ENCODE measurements around the gene CD244. TPM values are rescaled to one million over a fixed set of nuclear protein-coding genes. Genes with fewer than 3 reads are reported as not detected.
"Not testable (repeated sequence)": the region's sequence is repeated elsewhere in the genome, so short reads cannot be mapped to it uniquely, and the experiment has no call there.

Gene CD244
- total and polyA plus RNA-seq, 2 donors = 0.21 to 0.89 TPM

- no peak overlapping the region for H3K27ac ChIP-seq (ENCODE audit: low read depth)
- WGBS = 79% methylated on average over 2 of the region's 2 CpGs
- no peak overlapping the region for H3K4me3 ChIP-seq (ENCODE audit: low read depth, low read length)
- no peak for DNase-seq (ENCODE audit: extremely low spot score)
- no peaks in the 10 kb centered on the region for H3K36me3 ChIP-seq (ENCODE audit: insufficient read depth)
- H3K4me1 ChIP-seq (ENCODE audit: insufficient read depth) = no peaks in the 10 kb centered on the region
These were observed 24.4 kb upstream of the CD244 start for GRCh38 chr1:160887071-160887470.

DNA sequence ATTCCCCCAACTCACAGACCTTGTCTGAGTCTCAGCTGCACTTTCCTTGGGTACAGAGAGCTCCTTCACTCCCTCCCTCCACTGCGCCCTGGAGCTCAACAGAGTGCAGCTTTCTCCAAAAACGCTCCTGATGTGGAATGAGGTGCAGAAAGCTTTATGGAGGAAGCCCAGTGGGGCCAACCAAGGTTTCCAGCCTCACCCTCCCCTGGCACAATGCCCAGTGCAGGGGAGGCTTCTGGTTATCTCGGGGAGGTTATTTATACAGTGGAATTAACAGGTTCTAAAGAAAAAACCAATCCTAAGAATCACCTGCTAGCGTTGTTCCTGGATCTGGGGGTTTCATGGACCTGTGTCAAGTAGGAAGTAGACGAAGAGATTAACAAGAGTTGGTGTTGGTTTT lies 22.4 kb upstream of the CD244 start, which contains the start of gene ITLN1:
Gene ITLN1, minus strand, starts transcription at position 139 of the 400 bp plus-strand sequence. CDS start 303 bp downstream, outside the sequence.
- WGBS = 42% methylated on average over 5 of the region's 5 CpGs
- Histone ChIP-seq H3K27ac (ENCODE audit: low read depth) (no peak within 1 kb of the TSS), H3K4me1 (ENCODE audit: insufficient read depth) (no peaks in the 10 kb centered on the region), H3K4me3 (ENCODE audit: low read depth, low read length) (no peak within 1 kb of the TSS), H3K36me3 (ENCODE audit: insufficient read depth) (no peaks in the 10 kb centered on the region)
- DNase-seq (ENCODE audit: extremely low spot score) = no peak

- Histone ChIP-seq H3K27ac (ENCODE audit: low read depth) (no peak overlapping the region), H3K4me1 (ENCODE audit: insufficient read depth) (no peaks in the 10 kb centered on the region), H3K36me3 (ENCODE audit: insufficient read depth) (no peaks in the 10 kb centered on the region), H3K4me3 (ENCODE audit: low read depth, low read length) (no peak overlapping the region)
- WGBS = 78% methylated on average over 6 of the region's 6 CpGs
- no peak for DNase-seq (ENCODE audit: extremely low spot score)
These were observed 21.9 kb upstream of the CD244 start for GRCh38 chr1:160884579-160884978.

DNA sequence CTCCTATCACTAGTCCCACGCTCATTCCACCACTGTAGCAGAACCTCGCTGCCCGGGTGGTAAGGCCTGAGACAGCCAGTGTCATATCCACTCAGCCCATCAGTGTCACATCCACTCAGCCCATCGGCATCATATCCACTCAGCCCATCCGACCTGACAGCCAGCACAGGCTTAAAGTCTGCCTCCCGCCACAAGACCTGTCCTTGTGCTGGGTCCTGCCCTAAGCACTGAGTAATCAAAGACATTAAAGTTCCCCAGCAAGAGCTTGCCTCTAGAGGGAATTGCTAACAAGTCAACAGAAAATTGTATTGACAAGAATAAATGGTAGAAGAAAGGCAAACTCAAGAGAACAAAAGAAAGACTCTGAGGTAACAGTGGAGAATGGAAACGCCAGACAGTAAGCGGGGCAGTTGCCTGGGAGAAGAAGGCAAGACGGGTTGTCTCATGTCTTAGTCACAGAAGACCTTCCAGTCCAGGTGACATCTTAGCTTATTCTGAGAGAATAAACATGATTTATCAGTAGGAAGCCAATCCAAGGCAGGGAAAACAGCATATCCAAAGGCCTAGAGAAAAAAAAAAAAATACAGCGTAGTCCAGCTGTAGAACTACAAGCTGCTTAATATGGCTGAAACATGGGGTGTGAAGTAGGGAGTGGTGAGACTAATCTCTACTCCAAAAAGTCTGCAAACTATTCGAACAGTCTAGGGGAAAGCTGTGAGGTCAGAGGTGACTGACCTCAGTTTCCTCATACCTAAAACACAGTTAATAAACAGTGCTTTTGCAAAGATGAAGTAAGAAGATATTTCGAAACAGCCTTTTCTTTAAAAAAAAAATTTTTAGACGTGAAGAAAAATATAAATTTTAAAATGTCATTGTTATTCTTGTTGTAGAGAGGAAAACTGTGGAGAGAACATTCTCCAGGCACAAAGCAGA lies 21.2 kb upstream of the CD244 start:
- Histone ChIP-seq H3K27ac (ENCODE audit: low read depth) (no peak overlapping the region), H3K4me3 (ENCODE audit: low read depth, low read length) (no peak overlapping the region), H3K4me1 (ENCODE audit: insufficient read depth) (no peaks in the 10 kb centered on the region), H3K36me3 (ENCODE audit: insufficient read depth) (no peaks in the 10 kb centered on the region)
- no peak for DNase-seq (ENCODE audit: extremely low spot score)
- WGBS = 87% methylated on average over 13 of the region's 13 CpGs

GRCh38 chr1:160882582-160882981 lies 19.9 kb upstream of the CD244 start:
- Histone ChIP-seq H3K27ac (ENCODE audit: low read depth) (no peak overlapping the region), H3K36me3 (ENCODE audit: insufficient read depth) (no peaks in the 10 kb centered on the region), H3K4me1 (ENCODE audit: insufficient read depth) (no peaks in the 10 kb centered on the region), H3K4me3 (ENCODE audit: low read depth, low read length) (no peak overlapping the region)
- 98% methylated on average over 1 of the region's 1 CpG for WGBS
- DNase-seq (ENCODE audit: extremely low spot score) = no peak

- 86% methylated on average over 7 of the region's 7 CpGs for WGBS
- DNase-seq (ENCODE audit: extremely low spot score); H3K4me1 ChIP-seq (ENCODE audit: insufficient read depth); H3K36me3 ChIP-seq (ENCODE audit: insufficient read depth); H3K4me3 ChIP-seq (ENCODE audit: low read depth, low read length); H3K27ac ChIP-seq (ENCODE audit: low read depth): not testable (repeated sequence)
These were observed 18.6 kb upstream of the CD244 start for GRCh38 chr1:160881264-160881663.

DNA sequence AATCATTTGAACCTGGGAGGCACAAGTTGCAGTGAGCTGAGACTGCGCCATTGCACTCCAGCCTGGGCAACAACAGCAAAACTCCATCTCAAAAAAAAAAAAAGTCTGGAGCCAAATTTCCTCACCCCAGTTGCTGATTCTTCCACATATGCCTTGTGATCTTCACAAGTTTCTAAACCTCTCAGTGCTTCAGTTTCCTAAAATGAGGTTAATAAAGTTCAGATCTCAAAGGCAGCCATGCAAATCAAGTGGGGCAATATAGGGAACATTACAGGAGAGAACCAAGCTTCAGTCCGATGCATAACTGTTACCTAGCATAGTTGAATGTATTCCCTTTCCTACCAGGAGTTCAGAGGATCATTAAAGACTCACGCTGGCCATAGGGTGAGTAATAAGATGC lies 17.5 kb upstream of the CD244 start:
- DNase-seq (ENCODE audit: extremely low spot score) = no peak
- Histone ChIP-seq H3K4me1 (ENCODE audit: insufficient read depth) (no peaks in the 10 kb centered on the region), H3K36me3 (ENCODE audit: insufficient read depth) (no peaks in the 10 kb centered on the region), H3K4me3 (ENCODE audit: low read depth, low read length) (no peak overlapping the region), H3K27ac (ENCODE audit: low read depth) (no peak overlapping the region)
- WGBS = 88% methylated on average over 3 of the region's 3 CpGs

DNA sequence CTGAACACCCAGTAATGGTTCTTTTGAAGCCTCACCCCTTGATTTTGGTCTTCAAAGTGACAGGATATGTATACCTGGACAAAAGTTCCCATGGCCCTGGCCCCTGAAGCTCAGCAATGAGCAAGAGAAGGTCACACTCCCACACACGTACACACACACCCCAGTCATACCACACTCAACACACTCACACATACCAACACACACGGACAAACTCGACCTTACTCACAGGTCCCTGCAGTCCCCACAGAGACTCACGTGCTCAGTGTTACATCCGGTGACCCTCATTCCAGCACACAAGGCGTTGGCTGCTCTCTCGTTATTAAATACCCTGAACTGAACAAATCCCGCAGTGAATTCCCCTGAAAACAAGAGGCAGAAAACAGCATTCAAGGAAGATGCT lies 16.4 kb upstream of the CD244 start:
- no peaks in the 10 kb centered on the region for H3K4me1 ChIP-seq (ENCODE audit: insufficient read depth)
- H3K4me3 ChIP-seq (ENCODE audit: low read depth, low read length) = no peak overlapping the region
- no peak overlapping the region for H3K27ac ChIP-seq (ENCODE audit: low read depth)
- WGBS = 62% methylated on average over 8 of the region's 8 CpGs
- H3K36me3 ChIP-seq (ENCODE audit: insufficient read depth) = no peaks in the 10 kb centered on the region
- no peak for DNase-seq (ENCODE audit: extremely low spot score)

DNA sequence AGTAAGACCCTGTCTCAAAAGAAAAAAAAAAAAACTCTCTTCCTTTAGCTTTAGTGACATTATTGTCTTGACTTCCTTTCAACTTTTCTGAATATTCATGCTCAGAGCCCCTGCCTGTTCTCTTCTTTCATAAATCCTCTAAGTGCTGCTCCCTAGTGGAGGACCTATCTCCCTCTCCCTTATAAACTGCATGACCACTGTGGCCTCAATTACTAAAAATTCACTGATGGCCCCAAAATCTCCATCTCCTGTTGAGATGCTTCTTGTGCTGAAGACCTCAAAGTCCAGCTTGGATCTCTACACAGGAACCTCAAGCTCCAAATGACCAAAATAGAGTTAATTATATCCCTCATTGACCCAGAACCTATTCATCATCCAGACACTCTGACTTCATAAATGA lies 14.5 kb upstream of the CD244 start:
- Histone ChIP-seq H3K27ac (ENCODE audit: low read depth) (no peak overlapping the region), H3K4me3 (ENCODE audit: low read depth, low read length) (no peak overlapping the region), H3K4me1 (ENCODE audit: insufficient read depth) (no peaks in the 10 kb centered on the region), H3K36me3 (ENCODE audit: insufficient read depth) (no peaks in the 10 kb centered on the region)
- no peak for DNase-seq (ENCODE audit: extremely low spot score)

DNA sequence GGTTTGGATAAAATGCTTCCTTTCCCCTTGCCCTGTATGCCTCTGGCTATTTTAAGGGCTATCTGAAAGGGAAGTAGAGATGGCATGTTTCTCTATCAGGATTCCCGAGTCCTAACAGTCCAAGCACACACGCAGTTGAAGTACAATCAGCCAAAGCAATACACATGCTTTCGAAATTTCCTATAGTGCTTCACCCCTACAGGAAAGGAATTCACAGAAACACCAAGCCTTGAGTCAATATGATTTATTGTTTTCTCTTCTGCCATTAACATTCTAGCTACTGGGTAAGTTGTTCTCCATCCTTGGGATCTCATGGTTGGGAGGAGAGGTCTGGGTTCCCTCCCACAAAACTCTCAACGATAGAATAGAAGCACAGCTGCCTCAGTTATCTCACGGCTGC lies 13.6 kb upstream of the CD244 start:
- Histone ChIP-seq H3K27ac (ENCODE audit: low read depth) (no peak overlapping the region), H3K4me1 (ENCODE audit: insufficient read depth) (no peaks in the 10 kb centered on the region), H3K4me3 (ENCODE audit: low read depth, low read length) (no peak overlapping the region), H3K36me3 (ENCODE audit: insufficient read depth) (no peaks in the 10 kb centered on the region)
- WGBS = 75% methylated on average over 5 of the region's 5 CpGs
- DNase-seq (ENCODE audit: extremely low spot score) = no peak

GRCh38 chr1:160875591-160875990 lies 12.9 kb upstream of the CD244 start:
- not testable (repeated sequence) for H3K4me1 ChIP-seq (ENCODE audit: insufficient read depth); H3K4me3 ChIP-seq (ENCODE audit: low read depth, low read length); H3K27ac ChIP-seq (ENCODE audit: low read depth); H3K36me3 ChIP-seq (ENCODE audit: insufficient read depth); DNase-seq (ENCODE audit: extremely low spot score)
- WGBS = 77% methylated on average over 4 of the region's 4 CpGs

- no peaks in the 10 kb centered on the region for H3K4me1 ChIP-seq (ENCODE audit: insufficient read depth)
- WGBS = 58% methylated on average over 3 of the region's 3 CpGs
- no peak for DNase-seq (ENCODE audit: extremely low spot score)
- no peak overlapping the region for H3K27ac ChIP-seq (ENCODE audit: low read depth)
- H3K36me3 ChIP-seq (ENCODE audit: insufficient read depth) = no peaks in the 10 kb centered on the region
- H3K4me3 ChIP-seq (ENCODE audit: low read depth, low read length) = no peak overlapping the region
These were observed 12.2 kb upstream of the CD244 start for GRCh38 chr1:160874935-160875334.

DNA sequence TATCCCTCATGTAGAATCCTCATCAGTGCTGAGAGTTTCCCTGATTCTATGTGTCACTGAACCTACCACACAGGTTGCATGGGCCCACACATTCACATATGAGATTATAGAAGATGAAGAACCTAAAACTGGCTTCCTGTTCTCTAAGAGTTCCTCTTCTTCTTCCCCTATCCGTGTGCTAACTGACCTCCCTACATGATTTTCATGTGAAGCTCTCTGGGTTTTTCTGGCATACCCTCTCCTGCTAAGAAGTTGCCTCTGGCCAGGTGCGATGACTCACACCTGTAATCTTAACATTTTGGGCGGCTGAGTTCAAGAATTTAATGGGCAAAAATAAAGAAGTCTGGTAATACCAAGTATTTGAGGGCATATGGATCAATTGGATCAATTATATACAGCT lies 5.5 kb upstream of the CD244 start:
- DNase-seq (ENCODE audit: extremely low spot score) = no peak
- no peaks in the 10 kb centered on the region for H3K36me3 ChIP-seq (ENCODE audit: insufficient read depth)
- 81% methylated on average over 3 of the region's 3 CpGs for WGBS
- no peak overlapping the region for H3K4me3 ChIP-seq (ENCODE audit: low read depth, low read length)
- no peak overlapping the region for H3K27ac ChIP-seq (ENCODE audit: low read depth)
- no peaks in the 10 kb centered on the region for H3K4me1 ChIP-seq (ENCODE audit: insufficient read depth)

DNA sequence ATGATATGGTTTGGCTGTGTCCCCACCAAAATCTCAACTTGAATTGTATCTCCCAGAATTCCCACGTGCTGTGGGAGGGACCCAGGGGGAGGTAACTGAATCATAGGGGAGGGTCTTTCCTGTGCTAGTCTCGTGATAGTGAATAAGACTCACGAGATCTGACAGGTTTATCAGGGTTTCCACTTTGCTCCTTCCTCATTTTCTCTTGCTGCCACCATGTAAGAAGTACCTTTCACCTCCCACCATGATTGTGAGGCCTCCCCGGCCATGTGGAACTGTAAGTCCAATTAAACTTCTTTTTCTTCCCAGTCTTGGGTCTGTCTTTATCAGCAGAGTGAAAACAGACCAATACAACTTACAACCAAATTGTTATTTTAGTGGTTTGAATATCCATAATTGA lies 5.0 kb upstream of the CD244 start:
- DNase-seq (ENCODE audit: extremely low spot score); H3K27ac ChIP-seq (ENCODE audit: low read depth); H3K36me3 ChIP-seq (ENCODE audit: insufficient read depth); H3K4me3 ChIP-seq (ENCODE audit: low read depth, low read length); H3K4me1 ChIP-seq (ENCODE audit: insufficient read depth): not testable (repeated sequence)
- 38% methylated on average over 4 of the region's 4 CpGs for WGBS

Measured in urinary bladder (tissue), 4 donors.